DND-41 (cell line): Measurements from ENCODE around the gene HMHB1.

Source experiments
- ATAC-seq: fragments of 200-7000 bp; cut with Tn5 transposase; 3 replicates; pipeline ENCODE4 v1.9.1; 2021; ENCODE audit warnings: low read depth; ENCODE audit not compliant: insufficient read depth
- DNase-seq: peaks from one replicate; pipeline ENCODE4 v3.0.0-alpha.2; 2020
- H2AFZ ChIP-seq: 2 replicates; pipeline ENCODE4 v1.6.0; 2012; ENCODE audit warnings: low read depth, low read length
- H3K27ac ChIP-seq: 2 replicates; pipeline ENCODE4 v1.5.1; 2012; ENCODE audit warnings: low read length, inconsistent platforms
- H3K27me3 ChIP-seq: fragments of 200-600 bp; sonication (generic); 2 replicates; pipeline ENCODE4 v1.6.0; 2012; ENCODE audit warnings: low read length, mild to moderate bottlenecking, inconsistent platforms; ENCODE audit not compliant: insufficient read depth, poor library complexity
- H3K36me3 ChIP-seq: 2 replicates; pipeline ENCODE4 v1.5.1; 2012; ENCODE audit warnings: low read length, inconsistent platforms; ENCODE audit not compliant: insufficient read depth
- H3K4me1 ChIP-seq: 2 replicates; pipeline ENCODE4 v1.5.1; 2012; ENCODE audit warnings: mild to moderate bottlenecking, low read length; ENCODE audit not compliant: insufficient read depth
- H3K4me2 ChIP-seq: 2 replicates; pipeline ENCODE4 v1.6.0; 2012; ENCODE audit warnings: mild to moderate bottlenecking, moderate library complexity, low read length, inconsistent platforms; ENCODE audit not compliant: insufficient read depth
- H3K4me3 ChIP-seq, 2 experiments: fragments of 200-600 bp in 1 of 2; shearing (Covaris generic) in 1 of 2; 2 replicates each; pipeline ENCODE4 v1.5.1; 2012 to 2016; ENCODE audit warnings: inconsistent platforms in 2 of 2, low read length in 2 of 2, mild to moderate bottlenecking in 2 of 2, low read depth in 1 of 2, moderate library complexity in 1 of 2
- H3K79me2 ChIP-seq: 2 replicates; pipeline ENCODE4 v1.6.0; 2012; ENCODE audit warnings: low read length, inconsistent platforms; ENCODE audit not compliant: insufficient read depth
- H3K9ac ChIP-seq: 2 replicates; pipeline ENCODE4 v1.6.0; 2012; ENCODE audit warnings: low read depth, mild to moderate bottlenecking, inconsistent platforms, low read length, moderate library complexity
- H3K9me3 ChIP-seq: 2 replicates; pipeline ENCODE4 v1.5.1; 2012; ENCODE audit warnings: low read length, moderate library complexity, mild to moderate bottlenecking, inconsistent platforms; ENCODE audit not compliant: insufficient read depth, severe bottlenecking
- H4K20me1 ChIP-seq: 2 replicates; pipeline ENCODE4 v1.6.0; 2012; ENCODE audit warnings: low read length; ENCODE audit not compliant: insufficient read depth
- CTCF ChIP-seq: IDR thresholded peaks from 2 replicates; pipeline ENCODE4 v1.5.1; 2012; ENCODE audit warnings: borderline replicate concordance, low read length, moderate library complexity, mild to moderate bottlenecking; ENCODE audit not compliant: poor library complexity, severe bottlenecking; ENCODE audit errors: extremely low read depth
- EZH2 ChIP-seq: IDR thresholded peaks from 3 replicates; pipeline ENCODE4 v1.6.1; 2012; ENCODE audit warnings: borderline replicate concordance, low read depth, mild to moderate bottlenecking, moderate library complexity, low read length, inconsistent platforms; ENCODE audit not compliant: severe bottlenecking

The HMHB1 gene

GRCh38 chr5:143796753-143797152 is 15.2 kb upstream of the HMHB1 start:
- no peak overlapping the region for H3K4me3 ChIP-seq
- ATAC-seq = no peak

GRCh38 chr5:143800715-143801114 is 11.2 kb upstream of the HMHB1 start:
- no peak overlapping the region for H3K9ac ChIP-seq
- H3K4me3 ChIP-seq = no peak overlapping the region
- TF ChIP-seq CTCF (no peak), EZH2 (no peak)
- peak overlapping the region; percentile 52; the same call in 1 of the 2 replicates for H3K27ac ChIP-seq
- no peaks in the 10 kb centered on the region for H3K36me3 ChIP-seq
- DNase-seq = no peak
- H3K4me1 ChIP-seq = peaks cover 22% of the 10 kb centered on the region
- H3K4me2 ChIP-seq = no peak overlapping the region
- peak overlapping the region; percentile 55; the same call in 1 of the 2 replicates for H2AFZ ChIP-seq
- H3K79me2 ChIP-seq = no peaks in the 10 kb centered on the region
- no peaks in the 10 kb centered on the region for H4K20me1 ChIP-seq
- no peaks in the 10 kb centered on the region for H3K9me3 ChIP-seq
- no peaks in the 10 kb centered on the region for H3K27me3 ChIP-seq
- ATAC-seq = peak; percentile 52; the same call in 2 of the 3 replicates

More at GRCh38 chr5:143796753-143797152, 15.2 kb upstream of the HMHB1 start:
- Histone ChIP-seq H3K9me3 (no peaks in the 10 kb centered on the region), H2AFZ (0 out of 2 replicates have a peak overlapping the region, but pooled peaks have one; percentile 3), H3K36me3 (no peaks in the 10 kb centered on the region), H3K79me2 (no peaks in the 10 kb centered on the region), H3K27me3 (no peaks in the 10 kb centered on the region), H3K4me1 (peaks cover 35% of the 10 kb centered on the region), H3K9ac (no peak overlapping the region), H4K20me1 (no peaks in the 10 kb centered on the region), H3K4me2 (no peak overlapping the region), H3K27ac (no peak overlapping the region)
- no peak for DNase-seq
- TF ChIP-seq CTCF (no peak), EZH2 (no peak)

- peak overlapping the region; percentile 55; the same call in 1 of the 2 replicates for H2AFZ ChIP-seq
- no peaks in the 10 kb centered on the region for H3K27me3 ChIP-seq
- no peaks in the 10 kb centered on the region for H3K79me2 ChIP-seq
- H3K4me3 ChIP-seq = no peak overlapping the region
- H3K9me3 ChIP-seq = no peaks in the 10 kb centered on the region
- no peaks in the 10 kb centered on the region for H3K36me3 ChIP-seq
- no peak overlapping the region for H3K9ac ChIP-seq
- ATAC-seq (0 out of 3 replicates have a peak, but pooled peaks have one; percentile 17), DNase-seq (no peak)
- peak overlapping the region; percentile 52; the same call in 1 of the 2 replicates for H3K27ac ChIP-seq
- no peak for TF ChIP-seq EZH2
- no peak for TF ChIP-seq CTCF
- H4K20me1 ChIP-seq = no peaks in the 10 kb centered on the region
- peaks cover 29% of the 10 kb centered on the region for H3K4me1 ChIP-seq
- H3K4me2 ChIP-seq = no peak overlapping the region
These were observed 10.6 kb upstream of the HMHB1 start for GRCh38 chr5:143801252-143801939.

- Histone ChIP-seq H3K79me2 (no peaks in the 10 kb centered on the region), H3K4me3 (no peak overlapping the region), H3K36me3 (no peaks in the 10 kb centered on the region), H2AFZ (no peak overlapping the region), H3K27me3 (no peaks in the 10 kb centered on the region), H3K9me3 (no peaks in the 10 kb centered on the region), H3K9ac (no peak overlapping the region), H3K4me2 (no peak overlapping the region), H3K4me1 (peaks cover 43% of the 10 kb centered on the region), H4K20me1 (no peaks in the 10 kb centered on the region), H3K27ac (no peak overlapping the region)
- DNase-seq (no peak), ATAC-seq (no peak)
- no peak for TF ChIP-seq CTCF
- no peak for TF ChIP-seq EZH2
These were observed 6.1 kb upstream of the HMHB1 start for GRCh38 chr5:143805861-143806260.
